Measurements from ENCODE around the gene PRKRA.

- TF ChIP-seq CCAR2 (optimal IDR thresholded peaks at IDR 0.05; ENCODE audit: low read depth, low read length) (no peak), NFE2L2 (IDR thresholded peaks at IDR 0.05; ENCODE audit: low read length) (no peak), RFX5 (IDR thresholded peaks at IDR 0.05; ENCODE audit: low read depth, low read length) (no peak), SP140L (CRISPR knock-in tag; IDR thresholded peaks at IDR 0.05; ENCODE audit: borderline replicate concordance) (no peak), PTBP1 (IDR thresholded peaks at IDR 0.05; ENCODE audit: low read depth, low read length, poor library complexity, severe bottlenecking) (no peak), DR1 (CRISPR knock-in tag; IDR thresholded peaks at IDR 0.05) (no peak), MTF2 (CRISPR knock-in tag; IDR thresholded peaks at IDR 0.05; ENCODE audit: borderline replicate concordance) (no peak), TARDBP (CRISPR knock-in tag; IDR thresholded peaks at IDR 0.05) (no peak), GABPA (IDR thresholded peaks at IDR 0.05; ENCODE audit: low read depth, low read length) (no peak), GABPA (CRISPR knock-in tag; IDR thresholded peaks at IDR 0.05; ENCODE audit: low read depth) (no peak), MYC (CRISPR knock-in tag; IDR thresholded peaks at IDR 0.05; ENCODE audit: borderline replicate concordance) (no peak), ZHX1 (CRISPR knock-in tag; IDR thresholded peaks at IDR 0.05; ENCODE audit: low read depth) (no peak), ZNF607 (CRISPR knock-in tag; IDR thresholded peaks at IDR 0.05; ENCODE audit: borderline replicate concordance) (no peak)
Measured at GRCh38 chr2:178427458-178427857, 23.5 kb downstream of the PRKRA start.
